Fibroblast of the aortic adventitia (primary cell): ENCODE results near the gene MKRN2. TPM values are rescaled to one million over a fixed set of nuclear protein-coding genes. Genes with fewer than 3 reads are reported as not detected.

ENCODE experiments used
- DNase-seq: peaks from one replicate; pipeline ENCODE4 v3.0.0-alpha.2; 2010; ENCODE audit warnings: low read depth
- H3K4me3 ChIP-seq: 2 replicates; pipeline ENCODE4 v1.5.1; 2011; ENCODE audit warnings: low read depth, mild to moderate bottlenecking, control low read depth, low read length, moderate library complexity
- total RNA-seq: library from RNA; depleted of rRNA; stranded (reverse); fragments of >200 nt; gene quantifications from 2 replicates; pipeline ENCODE4 v1.2.3, GENCODE V29; 2012; ENCODE audit warnings: low replicate concordance
- TF ChIP-seq, protein P1 (sequence below): IDR thresholded peaks from 2 replicates; pipeline ENCODE4 v1.5.1; 2011; ENCODE audit warnings: mild to moderate bottlenecking, low read length, control low read depth, inconsistent platforms; ENCODE audit not compliant: insufficient read depth

The MKRN2 gene
- total RNA-seq, 1 donor, result 41.4 TPM

DNA sequence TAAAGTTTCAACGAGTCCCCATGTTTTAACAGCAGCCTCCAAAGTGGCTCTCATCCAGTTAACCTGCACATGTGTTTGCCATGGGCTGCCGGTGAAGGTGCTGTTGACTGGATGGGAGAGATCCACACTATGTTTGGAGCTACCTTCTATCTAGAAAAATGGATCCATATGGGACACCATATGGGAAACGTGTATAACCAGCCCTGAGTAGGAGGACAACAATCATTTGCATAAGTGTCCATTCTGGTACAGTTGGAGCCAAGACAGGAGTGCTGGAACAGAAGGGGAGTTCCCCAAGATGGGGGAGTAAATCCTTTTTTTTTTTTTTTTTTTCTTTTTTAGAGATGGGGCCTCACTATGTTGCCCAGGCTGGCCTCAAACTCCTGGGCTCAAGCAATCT, 36.6 kb downstream of the MKRN2 start:
- H3K4me3 ChIP-seq, result no peak overlapping the region
- DNase-seq, result no peak
- TF ChIP-seq, protein P1, sequence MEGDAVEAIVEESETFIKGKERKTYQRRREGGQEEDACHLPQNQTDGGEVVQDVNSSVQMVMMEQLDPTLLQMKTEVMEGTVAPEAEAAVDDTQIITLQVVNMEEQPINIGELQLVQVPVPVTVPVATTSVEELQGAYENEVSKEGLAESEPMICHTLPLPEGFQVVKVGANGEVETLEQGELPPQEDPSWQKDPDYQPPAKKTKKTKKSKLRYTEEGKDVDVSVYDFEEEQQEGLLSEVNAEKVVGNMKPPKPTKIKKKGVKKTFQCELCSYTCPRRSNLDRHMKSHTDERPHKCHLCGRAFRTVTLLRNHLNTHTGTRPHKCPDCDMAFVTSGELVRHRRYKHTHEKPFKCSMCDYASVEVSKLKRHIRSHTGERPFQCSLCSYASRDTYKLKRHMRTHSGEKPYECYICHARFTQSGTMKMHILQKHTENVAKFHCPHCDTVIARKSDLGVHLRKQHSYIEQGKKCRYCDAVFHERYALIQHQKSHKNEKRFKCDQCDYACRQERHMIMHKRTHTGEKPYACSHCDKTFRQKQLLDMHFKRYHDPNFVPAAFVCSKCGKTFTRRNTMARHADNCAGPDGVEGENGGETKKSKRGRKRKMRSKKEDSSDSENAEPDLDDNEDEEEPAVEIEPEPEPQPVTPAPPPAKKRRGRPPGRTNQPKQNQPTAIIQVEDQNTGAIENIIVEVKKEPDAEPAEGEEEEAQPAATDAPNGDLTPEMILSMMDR, result no peak

DNA sequence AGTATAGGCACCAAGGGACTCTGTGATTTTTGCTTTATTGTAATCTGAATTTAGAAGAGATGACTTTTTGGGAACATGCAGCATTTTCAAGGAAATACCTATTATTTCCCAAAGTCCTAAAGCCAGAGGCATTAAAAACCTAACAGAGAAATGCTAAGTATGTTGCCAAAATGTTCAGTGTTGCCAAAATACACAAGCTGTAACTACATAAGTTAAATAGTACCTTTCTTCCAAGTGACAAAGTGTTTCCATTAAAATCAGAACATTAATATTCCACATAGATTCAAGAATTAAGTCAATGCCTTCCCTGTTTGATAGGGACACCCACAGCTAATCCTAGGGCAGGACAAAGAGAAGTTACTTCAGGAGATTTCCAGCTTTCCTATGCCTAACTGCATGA, 42.0 kb downstream of the MKRN2 start:
- DNase-seq, result peak; percentile 32

DNA sequence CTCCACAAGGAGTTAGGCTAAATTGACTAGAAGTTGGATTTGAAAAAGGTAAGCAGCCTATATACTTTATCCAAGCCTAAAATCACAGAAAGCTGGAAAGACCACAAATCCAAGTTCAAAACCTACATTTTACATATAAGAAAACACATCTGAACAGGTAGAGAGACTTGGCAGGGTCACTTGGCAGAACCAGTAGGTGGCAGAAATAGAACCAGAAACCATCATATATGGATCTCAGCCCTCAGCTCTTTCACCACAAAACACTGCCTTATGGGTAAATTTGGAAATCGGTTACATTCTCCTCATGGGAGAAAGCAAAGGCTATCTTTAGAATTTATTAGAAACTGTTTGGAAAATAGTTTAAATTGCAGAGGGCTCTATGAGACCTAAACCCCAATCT, 44.2 kb downstream of the MKRN2 start:
- DNase-seq, result peak; percentile 28
- no peak overlapping the region for H3K4me3 ChIP-seq
- TF ChIP-seq, protein P1, result peak; percentile 11

More for the DNA sequence above, 42.0 kb downstream of the MKRN2 start:
- H3K4me3 ChIP-seq, result no peak overlapping the region
- TF ChIP-seq, protein P1, result no peak

DNA sequence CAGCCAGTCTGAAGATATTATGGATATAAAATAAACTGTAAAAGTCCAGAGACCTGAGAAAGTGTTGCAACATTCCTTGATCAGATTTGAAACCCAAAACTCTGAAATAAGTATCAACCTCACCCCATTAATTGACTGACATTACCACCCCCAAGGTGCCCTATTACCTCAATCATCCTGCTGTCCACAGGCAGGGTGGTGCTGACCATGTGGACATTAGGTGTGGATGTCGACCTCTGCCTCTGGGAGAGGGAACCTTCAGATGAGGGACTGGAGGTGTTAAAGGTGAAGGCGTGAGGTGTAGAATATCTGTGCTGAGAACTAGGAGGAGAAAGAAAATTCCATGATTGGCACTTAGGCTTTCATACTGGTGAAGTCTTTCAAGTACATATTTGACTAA, 47.1 kb downstream of the MKRN2 start:
- H3K4me3 ChIP-seq, result no peak overlapping the region
- TF ChIP-seq, protein P1, result no peak
- DNase-seq, result no peak

DNA sequence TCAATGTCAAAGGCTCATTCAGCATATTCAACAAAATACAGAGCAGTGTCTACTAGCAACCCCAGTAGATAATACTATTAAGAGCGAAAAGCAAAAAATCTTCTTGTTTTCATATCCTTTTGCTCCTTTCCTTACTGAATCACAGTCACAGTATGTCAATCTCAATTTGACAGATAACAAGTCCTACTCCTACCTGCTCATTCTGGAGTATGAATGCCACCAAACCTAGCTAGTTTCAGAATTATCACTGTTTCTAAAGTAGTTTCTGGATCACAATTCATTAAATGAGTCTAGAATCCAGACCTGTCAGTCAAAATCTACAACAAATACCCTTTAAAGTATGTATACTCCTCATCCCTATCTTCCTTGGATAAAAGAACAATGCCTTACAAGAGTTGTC, 51.5 kb downstream of the MKRN2 start:
- no peak for DNase-seq
- TF ChIP-seq, protein P1, result no peak
- H3K4me3 ChIP-seq, result no peak overlapping the region

DNA sequence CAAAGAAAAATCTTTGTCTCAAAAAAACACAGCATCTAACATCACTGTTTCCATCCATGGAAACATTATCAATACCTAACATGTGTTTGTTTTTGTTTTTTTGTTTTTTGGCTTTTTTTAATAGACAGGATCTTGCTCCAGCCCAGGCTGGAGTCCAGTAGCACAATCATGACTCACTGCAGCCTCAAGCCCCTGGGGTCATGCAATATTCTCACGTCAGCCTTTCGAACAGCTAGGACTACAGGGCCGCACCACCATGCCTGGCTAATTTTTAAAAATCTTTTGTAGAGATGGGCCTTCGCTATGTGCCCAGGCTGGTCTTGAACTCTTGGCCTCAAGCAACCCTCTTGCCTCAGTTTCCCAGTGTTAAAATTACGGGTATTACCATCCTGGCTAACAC, 54.2 kb downstream of the MKRN2 start:
- H3K4me3 ChIP-seq, result no peak overlapping the region
- no peak for DNase-seq
- TF ChIP-seq, protein P1, result no peak

DNA sequence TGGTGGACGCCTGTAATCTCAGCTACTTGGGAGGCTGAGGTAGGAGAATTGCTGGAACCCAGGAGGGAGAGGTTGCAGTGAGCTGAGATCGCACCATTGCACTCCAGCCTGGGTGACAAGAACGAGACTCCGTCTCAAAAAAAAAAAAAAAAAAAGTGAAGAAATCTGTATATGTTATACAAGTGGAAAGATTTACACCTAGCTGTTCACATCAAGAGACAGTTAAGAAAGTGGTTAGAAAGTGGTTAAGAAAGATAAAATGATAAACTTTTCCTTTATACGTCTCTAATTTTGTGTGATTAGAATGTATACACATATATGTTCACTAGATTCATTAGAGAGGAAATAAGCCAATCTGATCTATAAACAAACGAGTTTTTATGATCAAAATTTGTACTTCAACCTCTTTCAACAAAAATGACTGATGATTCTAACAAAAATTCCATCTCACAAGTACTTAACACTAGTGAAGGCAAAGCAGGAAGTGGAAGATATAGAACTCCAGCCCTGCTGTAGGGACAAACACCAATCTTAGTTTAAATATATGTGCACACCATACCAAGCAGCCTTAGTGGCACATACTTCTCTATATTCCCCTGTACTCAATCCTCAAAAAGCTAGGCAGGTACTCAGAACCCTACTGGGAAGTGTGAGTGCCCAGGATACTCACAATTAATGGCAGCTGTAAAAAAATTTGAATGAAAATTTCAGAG, 55.8 kb downstream of the MKRN2 start:
- DNase-seq, result no peak
- TF ChIP-seq, protein P1, result no peak
- H3K4me3 ChIP-seq, result no peak overlapping the region
